ENCODE results near the gene SKOR2. TPM values are rescaled to one million over a fixed set of nuclear protein-coding genes. Genes with fewer than 3 reads are reported as not detected.

SKOR2 gene
- total RNA-seq, 1 experiment from 2014 or later: not detected

DNA sequence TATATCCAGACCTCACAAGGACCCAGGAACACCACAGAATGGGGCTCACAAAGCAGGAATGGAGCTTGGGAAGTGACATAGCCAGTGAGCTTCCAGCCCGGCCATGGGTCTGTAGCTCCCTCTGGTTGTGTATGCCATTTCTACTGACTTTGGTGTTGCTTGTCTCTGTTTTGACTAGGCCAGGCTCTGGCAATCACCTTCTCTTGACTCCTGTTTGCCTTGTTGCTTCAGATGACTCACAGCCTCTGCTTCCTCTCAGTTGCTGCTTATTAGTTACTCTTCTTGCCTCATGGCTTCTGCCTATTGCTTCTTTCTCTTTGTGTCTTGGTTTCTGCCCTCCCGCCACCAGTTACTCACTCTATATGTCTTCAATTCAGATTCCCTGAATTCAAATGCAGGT is 59.5 kb downstream of the SKOR2 start:
- no peak overlapping the region for H3K4me2 ChIP-seq (ENCODE audit: low read length)
- ATAC-seq: no peak
- CTCF ChIA-PET: interaction anchor here (1.3 kb wide), 1 partner anchor 13 kb away, joined by 3 read pairs; no protein-coding TSS in a partner anchor
- H3K9ac ChIP-seq (ENCODE audit: low read length): no peak overlapping the region
- TF ChIP-seq EGR1 (IDR thresholded peaks at IDR 0.05; ENCODE audit: low read depth): no peak
- no peak for TF ChIP-seq SRF (IDR thresholded peaks at IDR 0.05; ENCODE audit: low read depth)
- TF ChIP-seq SIN3A (IDR thresholded peaks at IDR 0.05; ENCODE audit: low read depth): no peak
- TF ChIP-seq, protein P1, sequence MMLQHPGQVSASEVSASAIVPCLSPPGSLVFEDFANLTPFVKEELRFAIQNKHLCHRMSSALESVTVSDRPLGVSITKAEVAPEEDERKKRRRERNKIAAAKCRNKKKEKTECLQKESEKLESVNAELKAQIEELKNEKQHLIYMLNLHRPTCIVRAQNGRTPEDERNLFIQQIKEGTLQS (IDR thresholded peaks at IDR 0.05): no peak
- no peak for TF ChIP-seq ELF1 (IDR thresholded peaks at IDR 0.05; ENCODE audit: borderline replicate concordance, low read depth)
- TF ChIP-seq YY1 (IDR thresholded peaks at IDR 0.05; ENCODE audit: extremely low read depth, insufficient replicate concordance, low read depth, low read length): no peak
- peak; percentile 14; the same call in 1 of the 2 replicates for TF ChIP-seq RAD21 (IDR thresholded peaks at IDR 0.05; ENCODE audit: low read depth)
- no peaks in the 10 kb centered on the region for H3K79me2 ChIP-seq (ENCODE audit: insufficient read depth, low read length)
- no peak overlapping the region for H3K4me3 ChIP-seq (replicated peaks in 1 of 2; ENCODE audit: low read depth in 1 of 2, low read length in 2 of 2)
- DNase-seq (ENCODE audit: low read depth, low spot score): no peak
- no peaks in the 10 kb centered on the region for H3K9me2 ChIP-seq (ENCODE audit: insufficient read depth)
- H3K9me3 ChIP-seq (ENCODE audit: control insufficient read depth in 1 of 2, insufficient read depth in 1 of 2, low read depth in 1 of 2, low read length in 2 of 2): no peaks in the 10 kb centered on the region
- no peaks in the 10 kb centered on the region for H4K20me1 ChIP-seq (ENCODE audit: insufficient read depth)
- no peak overlapping the region for H2AFZ ChIP-seq (ENCODE audit: low read depth, low read length, poor library complexity, severe bottlenecking)
- no peaks in the 10 kb centered on the region for H3K4me1 ChIP-seq (ENCODE audit: control insufficient read depth in 1 of 2, insufficient read depth in 2 of 2, low read length in 2 of 2)
- no peaks in the 10 kb centered on the region for H3K36me3 ChIP-seq (ENCODE audit: control insufficient read depth in 1 of 2, insufficient read depth in 2 of 2, low read length in 2 of 2)
- H3K27ac ChIP-seq (ENCODE audit: low read depth, low read length): no peak overlapping the region
- intact Hi-C loops (cut with micrococcal nuclease): no loop called here
- BruUV-seq (replicated peaks): no TSS peak
- POLR2A ChIA-PET: no interaction called here
- H3K27me3 ChIP-seq (ENCODE audit: insufficient read depth, low read length): no peaks in the 10 kb centered on the region; the same call in none of the 2 replicates
- RAD21 ChIA-PET (ENCODE audit: low non-redundant PET in 1 of 2, low total read pairs in 2 of 2, uncharacterized antibody in 2 of 2, unreplicated experiment in 2 of 2): no interaction called here

DNA sequence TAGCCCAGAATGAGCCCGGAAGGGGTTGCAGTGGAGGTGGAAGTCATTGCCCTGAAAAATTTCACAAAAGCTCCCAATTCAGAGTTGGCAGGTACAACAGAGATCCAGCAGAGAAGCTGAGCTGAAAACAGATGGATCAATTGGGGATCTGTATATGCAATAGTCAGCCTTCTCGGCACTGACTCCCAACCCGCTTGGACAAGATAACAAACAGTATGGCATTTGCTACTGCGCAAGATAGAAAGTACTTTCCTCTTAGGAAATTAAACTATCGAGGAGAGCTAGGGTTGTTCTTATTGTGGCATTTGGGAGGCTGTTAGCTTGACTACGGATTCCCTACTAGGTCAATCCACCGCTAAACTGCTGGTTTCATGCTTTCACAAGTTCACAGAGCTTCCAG is 63.7 kb downstream of the SKOR2 start:
- CTCF ChIA-PET: interaction anchor here (1.0 to 2.3 kb wide), 2 partner anchors 17 to 118 kb away, joined by 3 to 6 read pairs; no protein-coding TSS in a partner anchor
- intact Hi-C loops (cut with micrococcal nuclease): no loop called here
- Histone ChIP-seq H3K9me2 (ENCODE audit: insufficient read depth) (no peaks in the 10 kb centered on the region), H3K9ac (ENCODE audit: low read length) (no peak overlapping the region), H3K4me2 (ENCODE audit: low read length) (no peak overlapping the region), H4K20me1 (ENCODE audit: insufficient read depth) (no peaks in the 10 kb centered on the region), H3K36me3 (ENCODE audit: control insufficient read depth in 1 of 2, insufficient read depth in 2 of 2, low read length in 2 of 2) (no peaks in the 10 kb centered on the region), H2AFZ (ENCODE audit: low read depth, low read length, poor library complexity, severe bottlenecking) (no peak overlapping the region), H3K4me3 (replicated peaks in 1 of 2; ENCODE audit: low read depth in 1 of 2, low read length in 2 of 2) (no peak overlapping the region), H3K79me2 (ENCODE audit: insufficient read depth, low read length) (no peaks in the 10 kb centered on the region), H3K4me1 (ENCODE audit: control insufficient read depth in 1 of 2, insufficient read depth in 2 of 2, low read length in 2 of 2) (no peaks in the 10 kb centered on the region), H3K27me3 (ENCODE audit: insufficient read depth, low read length) (no peaks in the 10 kb centered on the region; the same call in 1 of the 2 replicates), H3K9me3 (ENCODE audit: control insufficient read depth in 1 of 2, insufficient read depth in 1 of 2, low read depth in 1 of 2, low read length in 2 of 2) (peaks cover 0 to 3% of the 10 kb centered on the region in 2 experiments; a peak in 1 of 4 replicates), H3K27ac (ENCODE audit: low read depth, low read length) (no peak overlapping the region)
- ATAC-seq (no peak), DNase-seq (ENCODE audit: low read depth, low spot score) (no peak)
- no peak for TF ChIP-seq ZFX (IDR thresholded peaks at IDR 0.05)
- no peak for TF ChIP-seq CEBPB (IDR thresholded peaks at IDR 0.05; ENCODE audit: low read depth)
- TF ChIP-seq JUND (IDR thresholded peaks at IDR 0.05): no peak
- TF ChIP-seq TCF7L2 (IDR thresholded peaks at IDR 0.05; ENCODE audit: borderline replicate concordance, extremely low read depth, insufficient read depth, insufficient read length): no peak
- no peak for TF ChIP-seq POLR2A (IDR thresholded peaks at IDR 0.05; ENCODE audit: borderline replicate concordance, extremely low read depth, insufficient read depth, insufficient read length)
- TF ChIP-seq POLR2AphosphoS5 (IDR thresholded peaks at IDR 0.05; ENCODE audit: low read depth, low read length): no peak
- TF ChIP-seq RAD21 (IDR thresholded peaks at IDR 0.05; ENCODE audit: low read depth): no peak
- TF ChIP-seq, protein P1 (IDR thresholded peaks at IDR 0.05): no peak
- TF ChIP-seq YY1 (IDR thresholded peaks at IDR 0.05; ENCODE audit: extremely low read depth, insufficient replicate concordance, low read depth, low read length): no peak
- no peak for TF ChIP-seq ELF1 (IDR thresholded peaks at IDR 0.05; ENCODE audit: borderline replicate concordance, low read depth)
- no peak for TF ChIP-seq REST (IDR thresholded peaks at IDR 0.05; ENCODE audit: low read depth)
- TF ChIP-seq EGR1 (IDR thresholded peaks at IDR 0.05; ENCODE audit: low read depth): no peak
- POLR2A ChIA-PET: no interaction called here
- RAD21 ChIA-PET (ENCODE audit: low non-redundant PET in 1 of 2, low total read pairs in 2 of 2, uncharacterized antibody in 2 of 2, unreplicated experiment in 2 of 2): no interaction called here
- no TSS peak for BruUV-seq (replicated peaks)

All from HCT116 (cell line).